Measurements from ENCODE around the gene CLDN3.
"Not testable (repeated sequence)": the region's sequence is repeated elsewhere in the genome, so short reads cannot be mapped to it uniquely, and the experiment has no call there.

CLDN3 gene

GRCh38 chr7:73736885-73737284, 33.2 kb downstream of the CLDN3 start:
- no peak for DNase-seq (ENCODE audit: low read depth)

GRCh38 chr7:73735528-73735905, 34.6 kb downstream of the CLDN3 start:
- DNase-seq (ENCODE audit: low read depth) = no peak

- no peak for DNase-seq (ENCODE audit: low read depth)
These were observed 35.2 kb downstream of the CLDN3 start for GRCh38 chr7:73734619-73735527.

- DNase-seq (ENCODE audit: low read depth) = no peak
These were observed 37.7 kb downstream of the CLDN3 start for GRCh38 chr7:73732397-73732796.

GRCh38 chr7:73730485-73730884, 39.6 kb downstream of the CLDN3 start:
- no peak for DNase-seq (ENCODE audit: low read depth)

- DNase-seq (ENCODE audit: low read depth) = no peak
These were observed 41.5 kb downstream of the CLDN3 start for GRCh38 chr7:73728551-73728950.

GRCh38 chr7:73727952-73728351, 42.1 kb downstream of the CLDN3 start:
- no peak for DNase-seq (ENCODE audit: low read depth)

- no peak for DNase-seq (ENCODE audit: low read depth)
These were observed 44.0 kb downstream of the CLDN3 start for GRCh38 chr7:73726083-73726466.

GRCh38 chr7:73723813-73724212, 46.3 kb downstream of the CLDN3 start:
- DNase-seq (ENCODE audit: low read depth) = no peak

- DNase-seq (ENCODE audit: low read depth) = no peak
These were observed 47.3 kb downstream of the CLDN3 start for GRCh38 chr7:73722785-73723184.

- DNase-seq (ENCODE audit: low read depth) = not testable (repeated sequence)
These were observed 47.9 kb downstream of the CLDN3 start for GRCh38 chr7:73722182-73722581.

GRCh38 chr7:73721377-73721817, 48.7 kb downstream of the CLDN3 start:
- DNase-seq (ENCODE audit: low read depth) = no peak

GRCh38 chr7:73720443-73720842, 49.6 kb downstream of the CLDN3 start:
- not testable (repeated sequence) for DNase-seq (ENCODE audit: low read depth)

GRCh38 chr7:73719806-73720169, 50.3 kb downstream of the CLDN3 start:
- no peak for DNase-seq (ENCODE audit: low read depth)
